ENCODE measurements around the gene SF1.

DNA sequence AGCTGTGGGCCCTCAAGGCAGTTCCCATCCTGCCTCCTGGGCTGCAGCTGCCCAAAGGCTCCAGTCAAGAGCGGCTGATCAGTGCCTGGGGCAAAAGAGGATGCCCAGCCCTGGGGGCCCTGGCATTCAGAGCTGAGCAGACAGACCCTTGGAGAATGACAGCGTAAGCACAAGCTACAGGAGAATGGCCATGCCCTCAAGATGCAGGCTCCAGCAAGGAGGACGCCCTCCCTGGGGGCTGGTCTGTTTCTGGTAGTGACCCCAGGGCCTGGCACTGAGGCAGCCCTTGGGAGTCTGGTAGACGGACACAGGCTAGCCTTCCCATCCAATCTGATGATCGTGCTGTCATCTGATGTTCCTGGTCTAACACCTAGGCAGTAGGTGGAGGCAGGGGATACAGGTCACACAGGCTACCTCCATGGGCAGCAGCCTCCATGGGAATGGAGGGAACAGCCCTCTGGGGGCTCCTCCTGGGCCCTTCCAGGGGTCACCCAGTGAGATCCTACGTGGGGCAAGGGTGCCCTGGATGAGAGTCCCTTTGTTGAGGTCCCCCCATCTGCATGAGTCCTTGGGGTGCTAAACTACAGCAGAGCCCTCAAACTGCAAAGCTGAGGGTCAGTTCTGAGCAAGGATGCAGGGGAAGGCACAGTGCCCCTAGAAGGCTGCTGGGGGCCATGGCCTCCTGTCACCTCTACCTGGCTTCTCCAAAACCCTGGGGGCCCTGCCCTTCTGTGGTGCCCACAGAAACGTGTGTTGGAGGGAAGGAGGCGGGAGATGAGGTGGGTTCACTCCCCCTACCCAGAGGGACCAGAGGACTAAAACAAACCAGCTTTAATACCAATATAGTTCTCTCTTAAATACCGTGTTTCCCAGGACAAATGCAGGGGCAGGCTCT is 10.2 kb upstream of the SF1 start:
- TF ChIP-seq EZH2 (IDR thresholded peaks at IDR 0.05; ENCODE audit: insufficient read depth, poor library complexity, severe bottlenecking) (no peak), EZH2phosphoT487 (IDR thresholded peaks at IDR 0.05; ENCODE audit: insufficient read depth, low read depth) (no peak)
